PFSK-1 (cell line): Measurements from ENCODE around the gene EDNRB.

Experiments
- POLR2AphosphoS5 ChIP-seq: IDR thresholded peaks from 2 replicates; pipeline ENCODE4 v1.6.1; 2012; ENCODE audit warnings: low read depth, mild to moderate bottlenecking, control low read depth, low read length, moderate library complexity
- REST ChIP-seq, 2 experiments: IDR thresholded peaks; 2 replicates each; pipeline versions ENCODE4 v1.6.1 to v1.8.0; 2011 to 2012; ENCODE audit warnings: low read depth in 2 of 2, low read length in 2 of 2, control low read depth in 1 of 2, inconsistent platforms in 1 of 2, mild to moderate bottlenecking in 1 of 2, moderate library complexity in 1 of 2; ENCODE audit not compliant: insufficient read depth in 1 of 2
- SIN3A ChIP-seq: IDR thresholded peaks from 2 replicates; pipeline ENCODE4 v1.6.1; 2012; ENCODE audit warnings: mild to moderate bottlenecking, low read length, moderate library complexity, borderline replicate concordance; ENCODE audit not compliant: insufficient read depth
- TAF1 ChIP-seq: IDR thresholded peaks from 2 replicates; pipeline ENCODE4 v1.6.1; 2012; ENCODE audit warnings: low read length, control low read depth, borderline replicate concordance; ENCODE audit not compliant: insufficient read depth

GRCh38 chr13:77909827-77910226 lies 8.8 kb downstream of the EDNRB start:
- TF ChIP-seq POLR2AphosphoS5 (no peak), TAF1 (no peak), SIN3A (no peak), REST (IDR thresholded peaks at IDR 0.05; ENCODE audit: insufficient read depth in 1 of 2, low read depth in 2 of 2, low read length in 2 of 2) (no peak)
